ENCODE results near the gene CST6. TPM values are rescaled to one million over a fixed set of nuclear protein-coding genes. Genes with fewer than 3 reads are reported as not detected.
"Not testable (repeated sequence)": the region's sequence is repeated elsewhere in the genome, so short reads cannot be mapped to it uniquely, and the experiment has no call there.

Gene CST6
- total RNA-seq, 2 experiments from 2014 or later, result 0.30 to 0.65 TPM

DNA sequence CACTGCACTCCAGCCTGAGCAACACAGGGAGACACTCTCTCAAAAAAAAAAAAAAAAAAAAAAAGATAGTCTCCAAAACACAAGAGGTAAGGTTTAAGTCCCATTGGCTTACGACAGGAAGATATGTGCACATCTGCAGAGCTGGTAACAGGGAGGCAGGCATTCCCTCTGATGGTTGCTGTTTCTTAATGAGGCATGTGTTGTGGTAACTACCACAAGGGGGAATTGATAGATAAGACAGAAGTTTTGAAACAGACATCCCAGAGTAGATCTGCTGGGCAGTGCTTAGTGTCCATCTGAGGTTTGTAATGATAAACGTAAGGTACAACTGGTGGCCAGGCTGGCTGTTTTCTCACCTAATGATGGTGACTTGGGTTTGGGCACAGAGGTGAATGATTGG lies 14.5 kb upstream of the CST6 start:
- no peaks in the 10 kb centered on the region for H3K9me3 Mint-ChIP-seq
- no peak overlapping the region for H3K4me3 Mint-ChIP-seq
- no peak overlapping the region for H3K27ac Mint-ChIP-seq
- no peaks in the 10 kb centered on the region for H3K27me3 Mint-ChIP-seq
- CTCF ChIA-PET, result interaction anchor here (0.6 kb wide), 1 partner anchor 286 kb away, joined by 3 read pairs; no protein-coding TSS in a partner anchor
- POLR2A ChIA-PET, result no interaction called here
- peaks cover 55% of the 10 kb centered on the region for H3K36me3 Mint-ChIP-seq (ENCODE audit: low read depth)
- peaks cover 34% of the 10 kb centered on the region for H3K4me1 Mint-ChIP-seq
- DNase-seq, result no peak

DNA sequence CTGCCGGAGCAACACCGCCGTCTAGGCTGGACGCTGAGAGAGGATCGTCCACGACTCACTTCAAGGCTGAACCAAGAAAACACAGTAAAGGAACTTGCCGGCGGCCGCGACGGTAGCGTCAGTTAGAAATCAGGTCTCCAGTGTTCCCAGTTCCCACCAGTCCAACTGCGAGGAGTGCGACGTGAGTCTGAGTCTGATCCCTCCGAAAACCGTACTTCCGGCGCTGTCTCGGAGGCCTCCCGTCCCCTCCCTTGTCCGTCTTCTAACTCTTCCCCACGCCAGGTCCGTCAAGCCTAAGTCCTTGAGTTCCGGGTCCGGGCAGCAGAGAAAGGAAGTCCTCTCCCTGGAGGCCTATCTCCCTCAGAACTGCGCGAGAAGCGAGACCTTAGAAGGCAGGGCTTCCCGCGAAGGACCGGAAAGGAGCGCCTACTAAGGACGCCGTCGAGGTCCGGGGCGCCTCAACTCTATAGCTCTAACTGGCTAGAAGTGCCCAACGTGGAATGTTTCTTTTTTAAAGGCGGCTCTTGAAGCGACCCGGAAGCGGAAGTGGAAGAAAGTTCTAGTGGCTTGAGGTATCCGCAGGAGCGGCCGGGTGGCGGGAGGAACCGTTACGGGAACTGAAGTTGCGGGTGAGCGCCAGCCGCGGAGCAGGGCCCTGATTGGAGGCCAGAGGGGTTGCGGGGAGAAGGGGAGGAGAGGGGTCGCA lies 9.7 kb upstream of the CST6 start, which contains the start of the genes BANF1 and EIF1AD:
TSS of gene BANF1 (plus strand) at position 562 of the 706 bp plus-strand sequence. CDS start 748 bp downstream, outside the sequence.
TSS of gene EIF1AD (minus strand) at position 216 of the 706 bp plus-strand sequence. CDS start 1,768 bp downstream, outside the sequence.
- no peaks in the 10 kb centered on the region for H3K27me3 Mint-ChIP-seq
- H3K36me3 Mint-ChIP-seq (ENCODE audit: low read depth), result peaks cover 66% of the 10 kb centered on the region
- H3K9me3 Mint-ChIP-seq, result no peaks in the 10 kb centered on the region
- POLR2A ChIA-PET, result interaction anchor here (0.8 to 2.5 kb wide), 35 partner anchors 9 to 387 kb away, joined by 3 to 22 read pairs (median 5); partner anchors contain the start of genes BRMS1, CCDC85B, CFL1 and CST6
- peak; percentile 96 for DNase-seq
- CTCF ChIA-PET, result interaction anchor here (0.8 to 1.9 kb wide), 8 partner anchors 14 to 150 kb away, joined by 3 to 12 read pairs (median 6); partner anchors contain the start of genes CCDC85B and MUS81
- peaks cover 48% of the 10 kb centered on the region for H3K4me1 Mint-ChIP-seq
- peak within 1 kb of the TSS; percentile 94 for H3K4me3 Mint-ChIP-seq
- peak within 1 kb of the TSS; percentile 95 for H3K27ac Mint-ChIP-seq

DNA sequence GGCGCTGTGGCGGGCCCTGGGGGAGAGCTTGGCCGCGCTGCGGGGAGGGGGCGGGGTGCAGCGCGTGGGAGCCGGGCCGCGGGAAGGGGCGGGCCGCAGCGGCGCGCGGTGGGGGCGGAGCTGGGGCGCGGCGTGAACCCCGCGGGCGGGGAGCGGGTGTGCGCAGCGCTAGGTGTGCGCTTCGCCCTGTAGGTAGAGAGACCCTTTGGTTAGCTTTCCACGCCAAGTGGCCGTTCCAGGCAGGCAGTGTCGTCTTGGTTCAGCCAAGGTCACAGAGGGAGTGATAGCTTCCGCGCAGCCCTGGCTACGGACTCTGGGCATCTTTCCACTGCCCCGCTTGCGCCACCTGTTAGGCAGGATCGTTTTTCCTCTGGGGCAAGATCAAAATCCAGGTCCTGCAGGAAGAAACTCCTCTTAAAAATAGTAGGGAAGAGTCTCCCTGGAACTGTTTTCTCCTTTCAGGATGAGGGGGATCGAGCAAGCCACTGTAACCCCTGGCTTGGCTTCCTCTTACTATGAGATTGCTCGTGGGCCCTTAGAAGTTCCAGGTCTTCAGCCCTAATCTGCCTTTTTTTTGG lies 9.1 kb upstream of the CST6 start:
- CTCF ChIA-PET, result interaction anchor here (0.8 to 1.9 kb wide), 8 partner anchors 14 to 151 kb away, joined by 3 to 12 read pairs (median 6); partner anchors contain the start of genes CCDC85B and MUS81
- POLR2A ChIA-PET, result interaction anchor here (0.8 to 2.5 kb wide), 35 partner anchors 9 to 388 kb away, joined by 3 to 22 read pairs (median 5); partner anchors contain the start of genes BRMS1, CCDC85B, CFL1 and CST6
- peaks cover 60% of the 10 kb centered on the region for H3K36me3 Mint-ChIP-seq (ENCODE audit: low read depth)
- peak overlapping the region; percentile 95 for H3K27ac Mint-ChIP-seq
- no peaks in the 10 kb centered on the region for H3K27me3 Mint-ChIP-seq
- no peak for DNase-seq
- H3K4me3 Mint-ChIP-seq, result peak overlapping the region; percentile 94
- no peaks in the 10 kb centered on the region for H3K9me3 Mint-ChIP-seq
- H3K4me1 Mint-ChIP-seq, result peaks cover 44% of the 10 kb centered on the region

DNA sequence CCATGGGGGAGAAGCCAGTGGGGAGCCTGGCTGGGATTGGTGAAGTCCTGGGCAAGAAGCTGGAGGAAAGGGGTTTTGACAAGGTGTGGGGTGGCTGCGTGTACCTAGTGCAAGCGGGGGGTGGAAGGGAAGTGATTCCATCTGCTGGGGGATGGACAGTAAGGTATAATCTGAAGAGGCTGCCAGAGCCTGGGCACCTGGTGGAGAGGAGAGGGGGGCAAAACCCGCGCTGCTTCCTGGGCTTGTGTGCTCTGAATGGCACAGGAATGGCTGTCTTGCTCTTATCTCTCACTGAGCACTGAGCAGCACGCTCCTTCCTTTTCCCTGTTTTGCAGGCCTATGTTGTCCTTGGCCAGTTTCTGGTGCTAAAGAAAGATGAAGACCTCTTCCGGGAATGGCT lies 8.5 kb upstream of the CST6 start:
- ChIA-PET POLR2A (interaction anchor here (0.9 to 2.5 kb wide), 18 partner anchors 8 to 388 kb away, joined by 3 to 22 read pairs (median 5); partner anchors contain the start of genes CCDC85B, CFL1, CST6 and FIBP), CTCF (interaction anchor here (0.8 to 1.9 kb wide), 5 partner anchors 15 to 144 kb away, joined by 4 to 12 read pairs (median 6); partner anchors contain the start of genes CCDC85B and MUS81)
- H3K4me1 Mint-ChIP-seq, result peaks cover 43% of the 10 kb centered on the region

DNA sequence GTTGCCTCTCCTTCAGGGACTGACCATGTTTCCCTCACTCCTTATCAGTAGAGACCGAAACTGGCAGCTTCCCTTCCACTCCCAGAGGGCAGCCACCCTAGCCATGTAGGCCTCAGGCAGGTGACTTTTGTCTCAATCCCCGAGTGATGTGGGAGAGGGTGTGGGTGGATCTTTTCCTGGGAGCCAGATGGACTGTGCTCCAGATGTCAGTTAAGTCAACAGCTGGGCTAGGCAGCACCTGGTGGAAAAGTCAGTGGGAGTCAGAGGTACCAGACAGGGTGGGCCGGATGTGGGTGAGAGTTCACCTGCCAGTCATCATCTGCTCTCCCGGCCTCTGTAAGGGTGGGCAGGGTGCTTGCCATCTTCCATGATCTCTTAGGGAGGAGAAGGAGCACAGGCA lies 7.6 kb upstream of the CST6 start:
- Mint-ChIP-seq H3K4me1 (peaks cover 37% of the 10 kb centered on the region), H3K4me3 (peak overlapping the region; percentile 56), H3K36me3 (ENCODE audit: low read depth) (peaks cover 46% of the 10 kb centered on the region), H3K27me3 (no peaks in the 10 kb centered on the region), H3K9me3 (no peaks in the 10 kb centered on the region), H3K27ac (peak overlapping the region; percentile 49)
- ChIA-PET POLR2A (interaction anchor here (1.1 kb wide), 1 partner anchor 143 kb away, joined by 3 read pairs; no protein-coding TSS in a partner anchor), CTCF (interaction anchor here (0.5 kb wide), 1 partner anchor 74 kb away, joined by 3 read pairs; no protein-coding TSS in a partner anchor)
- no peak for DNase-seq

More for the DNA sequence above, 8.5 kb upstream of the CST6 start:
- H3K9me3 Mint-ChIP-seq, result no peaks in the 10 kb centered on the region
- no peak for DNase-seq
- peak overlapping the region; percentile 78 for H3K27ac Mint-ChIP-seq
- no peaks in the 10 kb centered on the region for H3K27me3 Mint-ChIP-seq
- H3K4me3 Mint-ChIP-seq, result peak overlapping the region; percentile 94
- peaks cover 55% of the 10 kb centered on the region for H3K36me3 Mint-ChIP-seq (ENCODE audit: low read depth)

DNA sequence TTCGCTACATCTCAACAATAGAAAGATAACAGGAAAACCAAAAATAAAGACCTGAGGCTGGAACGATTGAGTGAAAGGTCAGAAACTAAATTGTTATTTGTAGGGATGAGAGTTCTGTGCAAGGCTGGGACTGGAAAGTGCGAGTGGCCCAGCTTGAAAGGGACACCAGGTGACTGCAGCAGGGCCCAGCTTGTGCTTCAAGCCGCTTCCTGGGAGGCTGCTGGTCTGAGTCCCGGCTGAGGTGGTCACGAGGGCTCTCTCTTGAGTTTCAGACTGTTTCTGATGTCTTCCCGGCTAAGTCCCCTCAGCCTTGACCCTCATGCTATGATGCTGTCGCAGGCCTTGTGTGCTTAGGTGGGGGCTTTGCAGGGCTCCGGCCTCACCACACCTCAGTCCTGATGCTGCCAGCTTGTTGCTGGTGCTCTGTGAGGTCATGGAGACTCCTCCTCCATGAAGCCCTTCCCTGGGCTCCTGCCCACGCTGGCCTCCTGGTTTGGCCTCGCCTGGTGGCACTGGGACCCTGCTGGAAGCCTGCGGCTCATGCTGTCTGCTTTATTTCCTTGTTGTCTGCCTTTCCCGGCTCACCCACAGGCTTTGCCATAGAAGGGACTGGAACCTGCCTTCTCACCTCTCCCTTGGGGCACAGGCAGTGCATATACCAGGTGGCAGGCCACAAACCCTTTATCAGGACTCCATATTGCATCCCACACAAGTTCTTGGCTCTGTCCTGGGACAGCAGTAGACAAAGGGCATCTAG lies 5.5 kb upstream of the CST6 start:
- no peak overlapping the region for H3K27ac Mint-ChIP-seq
- peaks cover 22% of the 10 kb centered on the region for H3K4me1 Mint-ChIP-seq
- H3K9me3 Mint-ChIP-seq, result no peaks in the 10 kb centered on the region
- H3K4me3 Mint-ChIP-seq, result no peak overlapping the region
- POLR2A ChIA-PET, result no interaction called here
- DNase-seq, result no peak
- peaks cover 33% of the 10 kb centered on the region for H3K36me3 Mint-ChIP-seq (ENCODE audit: low read depth)
- H3K27me3 Mint-ChIP-seq, result peaks cover 10% of the 10 kb centered on the region
- CTCF ChIA-PET, result interaction anchor here (1.1 kb wide), 1 partner anchor 119 kb away, joined by 3 read pairs; no protein-coding TSS in a partner anchor

DNA sequence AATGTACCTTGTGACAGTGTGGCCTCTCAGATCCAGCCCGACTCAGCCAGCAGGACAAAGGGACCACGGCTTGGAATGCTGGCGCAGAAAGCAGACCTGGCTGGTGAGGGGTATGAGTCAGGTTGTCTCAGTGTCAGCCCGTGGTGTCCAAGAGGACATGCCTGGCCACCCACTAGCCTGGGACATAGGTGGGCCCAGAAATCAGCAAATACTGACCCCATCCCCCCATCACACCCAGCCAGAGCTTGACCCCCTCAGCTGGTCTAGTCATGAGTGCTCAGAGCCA lies 5.0 kb upstream of the CST6 start:
- no peak for DNase-seq
- ChIA-PET POLR2A (interaction anchor here (0.9 to 2.1 kb wide), 2 partner anchors 147 to 295 kb away, joined by 3 to 6 read pairs; partner anchors contain the start of gene KAT5), CTCF (interaction anchor here (0.6 to 1.1 kb wide), 2 partner anchors 37 to 120 kb away, joined by 3 read pairs; no protein-coding TSS in a partner anchor)
- no peak overlapping the region for H3K4me3 Mint-ChIP-seq
- no peaks in the 10 kb centered on the region for H3K9me3 Mint-ChIP-seq
- H3K27ac Mint-ChIP-seq, result no peak overlapping the region
- H3K4me1 Mint-ChIP-seq, result peaks cover 19% of the 10 kb centered on the region
- H3K36me3 Mint-ChIP-seq (ENCODE audit: low read depth), result peaks cover 28% of the 10 kb centered on the region
- peaks cover 13% of the 10 kb centered on the region for H3K27me3 Mint-ChIP-seq

DNA sequence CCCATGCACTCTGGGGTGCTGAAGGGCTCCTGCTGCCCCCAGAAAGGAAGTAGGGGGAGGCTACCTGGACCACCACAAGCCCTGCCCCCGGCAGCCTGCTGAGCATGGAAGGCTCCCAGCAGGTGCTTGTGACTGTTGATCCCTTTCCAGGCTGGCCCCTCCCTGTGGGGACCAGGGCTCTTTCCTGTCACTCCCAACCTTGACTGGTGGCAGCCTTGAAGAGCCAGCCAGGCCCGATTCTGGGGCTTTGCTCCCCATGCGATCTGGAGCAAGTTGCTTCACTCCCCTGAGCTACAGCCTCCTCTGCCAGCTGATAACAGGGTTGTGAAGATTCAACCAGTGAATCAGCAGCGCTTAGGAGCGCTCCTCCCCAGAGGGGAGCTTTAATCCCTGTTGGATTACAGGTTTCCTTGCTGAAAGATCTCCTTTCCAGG lies 4.6 kb upstream of the CST6 start:
- ChIA-PET CTCF (interaction anchor here (0.6 to 1.1 kb wide), 2 partner anchors 36 to 120 kb away, joined by 3 read pairs; no protein-coding TSS in a partner anchor), POLR2A (interaction anchor here (0.9 to 2.1 kb wide), 2 partner anchors 148 to 295 kb away, joined by 3 to 6 read pairs; partner anchors contain the start of gene KAT5)
- H3K9me3 Mint-ChIP-seq, result no peaks in the 10 kb centered on the region
- H3K4me3 Mint-ChIP-seq, result no peak overlapping the region
- DNase-seq, result no peak
- H3K27me3 Mint-ChIP-seq, result peaks cover 16% of the 10 kb centered on the region
- H3K36me3 Mint-ChIP-seq (ENCODE audit: low read depth), result peaks cover 24% of the 10 kb centered on the region
- no peak overlapping the region for H3K27ac Mint-ChIP-seq
- peaks cover 16% of the 10 kb centered on the region for H3K4me1 Mint-ChIP-seq

DNA sequence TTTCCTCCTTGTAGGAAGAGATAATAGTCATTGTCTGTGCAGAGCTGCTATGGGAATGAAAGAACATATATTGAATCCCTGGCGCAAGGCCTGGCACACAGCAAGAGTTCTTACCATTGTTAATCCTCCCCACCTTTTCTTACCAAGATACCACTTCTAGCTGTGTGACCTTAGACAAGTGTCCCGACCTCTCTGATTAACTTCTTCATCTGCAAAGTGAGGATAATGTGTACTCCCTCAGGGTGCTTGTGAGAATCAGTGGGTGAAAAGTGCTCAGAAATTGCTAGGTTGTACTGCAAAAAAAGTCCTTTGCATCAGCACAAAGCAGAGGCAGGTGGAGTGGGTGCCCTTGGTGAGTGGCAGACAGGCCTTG lies 3.7 kb upstream of the CST6 start:
- POLR2A ChIA-PET, result interaction anchor here (0.6 to 2.1 kb wide), 4 partner anchors 44 to 296 kb away, joined by 3 to 6 read pairs (median 3); partner anchors contain the start of genes KAT5 and SF3B2

DNA sequence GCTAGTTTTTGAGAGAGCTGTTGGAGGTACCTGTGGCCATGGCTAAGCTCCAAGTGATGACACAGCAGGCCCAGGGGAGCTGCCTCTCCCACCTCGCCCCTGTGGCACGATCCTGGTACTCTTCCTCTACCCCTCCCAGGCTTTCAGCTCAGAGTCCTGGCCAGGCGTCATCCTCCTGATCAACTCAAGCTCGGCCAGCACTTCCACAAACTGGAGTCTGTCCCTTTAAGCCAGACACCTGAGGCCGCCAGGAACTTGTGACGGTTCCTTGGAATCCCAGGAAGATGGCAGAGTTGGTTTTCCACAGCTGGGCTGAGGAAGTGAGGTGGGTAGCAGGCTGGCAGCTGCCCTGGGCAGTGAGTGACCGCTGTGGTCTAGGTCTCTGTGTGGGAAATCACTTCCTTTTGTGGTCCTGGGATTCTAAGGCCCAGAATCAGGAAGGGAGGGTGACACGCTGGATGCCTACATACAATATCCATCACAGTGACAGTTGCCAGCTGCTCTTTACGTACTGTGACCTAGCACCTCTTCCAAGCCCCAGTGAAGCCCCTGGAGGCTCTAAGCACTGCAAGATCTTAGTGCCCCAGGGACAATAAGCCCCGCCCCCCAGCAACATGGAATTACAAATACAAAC lies 3.2 kb upstream of the CST6 start:
- H3K27ac Mint-ChIP-seq, result no peak overlapping the region
- no peak overlapping the region for H3K4me3 Mint-ChIP-seq
- H3K4me1 Mint-ChIP-seq, result peaks cover 8% of the 10 kb centered on the region
- H3K27me3 Mint-ChIP-seq, result peaks cover 26% of the 10 kb centered on the region
- DNase-seq, result no peak
- POLR2A ChIA-PET, result interaction anchor here (1.2 to 2.1 kb wide), 4 partner anchors 13 to 297 kb away, joined by 3 to 6 read pairs (median 4); partner anchors contain the start of genes KAT5 and SF3B2
- H3K36me3 Mint-ChIP-seq (ENCODE audit: low read depth), result peaks cover 17% of the 10 kb centered on the region
- H3K9me3 Mint-ChIP-seq, result no peaks in the 10 kb centered on the region
- CTCF ChIA-PET, result interaction anchor here (1.1 to 2.1 kb wide), 2 partner anchors 9 to 14 kb away, joined by 3 to 8 read pairs; no protein-coding TSS in a partner anchor

More for the DNA sequence above, 3.7 kb upstream of the CST6 start:
- H3K27me3 Mint-ChIP-seq, result peaks cover 22% of the 10 kb centered on the region
- H3K4me3 Mint-ChIP-seq, result no peak overlapping the region
- no peaks in the 10 kb centered on the region for H3K9me3 Mint-ChIP-seq
- peaks cover 13% of the 10 kb centered on the region for H3K4me1 Mint-ChIP-seq
- no peak overlapping the region for H3K27ac Mint-ChIP-seq
- CTCF ChIA-PET, result no interaction called here
- no peak for DNase-seq
- peaks cover 22% of the 10 kb centered on the region for H3K36me3 Mint-ChIP-seq (ENCODE audit: low read depth)

DNA sequence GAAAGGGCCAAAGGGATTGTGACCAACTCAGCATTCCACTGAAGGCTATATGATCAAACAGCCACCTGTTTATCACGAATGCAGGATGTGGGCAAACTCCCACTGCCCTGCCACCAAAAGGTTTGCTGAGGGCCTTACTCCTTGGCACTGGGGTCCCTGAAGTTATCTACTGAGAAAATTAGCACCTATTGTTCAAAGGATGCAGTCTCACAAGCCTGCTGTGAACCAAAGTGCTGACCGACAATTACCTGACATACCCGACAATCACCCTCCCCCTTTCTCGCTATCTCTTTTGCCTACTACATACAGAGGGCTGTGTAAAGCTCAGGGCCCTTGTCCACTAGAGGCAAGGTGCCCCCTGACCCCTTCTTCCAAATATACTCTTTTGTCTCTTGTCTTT lies 1.8 kb upstream of the CST6 start:
- H3K9me3 Mint-ChIP-seq; H3K36me3 Mint-ChIP-seq (ENCODE audit: low read depth); POLR2A ChIA-PET; DNase-seq; H3K4me3 Mint-ChIP-seq; H3K27ac Mint-ChIP-seq; H3K4me1 Mint-ChIP-seq: not testable (repeated sequence)
- CTCF ChIA-PET, result interaction anchor here (0.9 to 2.1 kb wide), 3 partner anchors 12 to 283 kb away, joined by 3 to 8 read pairs (median 4); no protein-coding TSS in a partner anchor
- peaks cover 26% of the 10 kb centered on the region for H3K27me3 Mint-ChIP-seq

Measured in activated CD4-positive, alpha-beta memory T cell treated with anti-CD3 and anti-CD28 coated beads, Interleukin-2, amount 10 ng/mL, durations not matched to agents 7 days and 5 days (primary cell).